ENCODE measurements around the gene RALGAPA2.

DNA sequence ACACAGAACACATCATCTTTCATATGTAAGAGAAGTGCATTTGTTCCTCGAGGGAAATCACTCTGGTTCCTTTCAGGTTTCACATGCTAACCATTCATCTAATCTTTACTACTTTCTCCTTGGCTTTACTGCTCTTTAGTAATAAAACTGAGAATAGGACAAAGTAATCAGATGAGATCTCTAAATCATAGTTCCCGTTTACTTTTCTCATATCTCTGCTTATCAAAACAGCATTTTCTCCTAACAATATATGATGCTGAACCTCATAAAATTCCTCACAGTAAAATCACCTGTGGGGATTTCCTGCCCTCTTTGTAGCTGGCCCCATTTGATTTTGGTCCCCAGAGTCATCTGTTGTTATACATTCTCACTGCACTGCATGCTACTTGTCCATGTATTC, 100.2 kb downstream of the RALGAPA2 start:
- TF ChIP-seq, protein P1, sequence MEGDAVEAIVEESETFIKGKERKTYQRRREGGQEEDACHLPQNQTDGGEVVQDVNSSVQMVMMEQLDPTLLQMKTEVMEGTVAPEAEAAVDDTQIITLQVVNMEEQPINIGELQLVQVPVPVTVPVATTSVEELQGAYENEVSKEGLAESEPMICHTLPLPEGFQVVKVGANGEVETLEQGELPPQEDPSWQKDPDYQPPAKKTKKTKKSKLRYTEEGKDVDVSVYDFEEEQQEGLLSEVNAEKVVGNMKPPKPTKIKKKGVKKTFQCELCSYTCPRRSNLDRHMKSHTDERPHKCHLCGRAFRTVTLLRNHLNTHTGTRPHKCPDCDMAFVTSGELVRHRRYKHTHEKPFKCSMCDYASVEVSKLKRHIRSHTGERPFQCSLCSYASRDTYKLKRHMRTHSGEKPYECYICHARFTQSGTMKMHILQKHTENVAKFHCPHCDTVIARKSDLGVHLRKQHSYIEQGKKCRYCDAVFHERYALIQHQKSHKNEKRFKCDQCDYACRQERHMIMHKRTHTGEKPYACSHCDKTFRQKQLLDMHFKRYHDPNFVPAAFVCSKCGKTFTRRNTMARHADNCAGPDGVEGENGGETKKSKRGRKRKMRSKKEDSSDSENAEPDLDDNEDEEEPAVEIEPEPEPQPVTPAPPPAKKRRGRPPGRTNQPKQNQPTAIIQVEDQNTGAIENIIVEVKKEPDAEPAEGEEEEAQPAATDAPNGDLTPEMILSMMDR (IDR thresholded peaks at IDR 0.05; ENCODE audit: low read depth, low read length): no peak
- no peak for TF ChIP-seq POLR2A (IDR thresholded peaks at IDR 0.05; ENCODE audit: extremely low read depth, insufficient read length)
- TF ChIP-seq, protein P2, sequence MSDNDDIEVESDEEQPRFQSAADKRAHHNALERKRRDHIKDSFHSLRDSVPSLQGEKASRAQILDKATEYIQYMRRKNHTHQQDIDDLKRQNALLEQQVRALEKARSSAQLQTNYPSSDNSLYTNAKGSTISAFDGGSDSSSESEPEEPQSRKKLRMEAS (IDR thresholded peaks at IDR 0.05; ENCODE audit: low read depth, low read length): no peak
